DMS53 treated with DMSO at 0.1 percent for 48 hours (cell line): ENCODE results near the gene DCAF12L2.
"Not testable (repeated sequence)": the region's sequence is repeated elsewhere in the genome, so short reads cannot be mapped to it uniquely, and the experiment has no call there.

Experiments
- DNase-seq: peaks from one replicate; lab custom pipeline; 2025; ENCODE audit not compliant: unreplicated experiment; lab: John Stamatoyannopoulos, UW

Gene DCAF12L2

DNA sequence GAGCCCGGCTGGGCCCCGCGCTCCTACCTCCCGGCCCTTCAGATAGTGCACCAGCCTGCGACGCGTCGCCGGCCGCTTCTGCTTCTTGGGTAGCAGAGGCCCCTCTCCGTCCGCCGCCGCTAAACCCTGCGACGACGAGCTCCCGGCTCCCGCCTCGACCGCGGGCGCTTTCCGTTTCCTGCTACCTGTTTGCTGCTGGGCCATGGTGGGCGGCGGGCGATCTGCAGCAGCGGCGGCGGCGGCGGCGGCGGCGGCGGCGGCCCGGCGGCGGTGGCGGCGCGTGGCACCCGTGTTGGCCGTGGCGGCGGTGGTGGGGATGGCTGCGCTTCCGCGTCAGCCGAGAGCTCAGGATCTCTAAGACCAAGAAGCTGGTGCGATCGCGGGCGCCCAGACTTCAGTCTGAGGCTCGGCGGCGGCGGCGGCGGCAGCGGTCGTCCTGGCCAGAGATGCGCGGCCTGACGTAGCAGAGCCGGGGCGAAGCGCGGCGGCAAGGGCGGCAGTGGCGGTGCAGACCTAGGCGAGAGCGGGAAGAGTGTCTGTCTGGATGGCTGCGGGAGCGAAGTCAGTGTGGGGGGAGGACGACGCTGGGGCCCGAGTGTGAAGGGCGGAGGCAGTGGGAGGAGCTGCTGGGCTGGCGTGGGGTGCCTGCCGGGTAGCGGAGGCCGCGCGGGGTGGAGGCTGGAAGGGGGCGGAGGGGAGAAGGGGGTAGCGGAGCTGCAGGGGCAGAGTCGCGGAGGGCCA, at the start of gene DCAF12L2:
TSS of gene DCAF12L2 (minus strand) at position 569 of the 741 bp plus-strand sequence. CDS start at position 204, 365 bp downstream.
- no peak for DNase-seq

- DNase-seq: not testable (repeated sequence)
Observed at GRCh38 chrX:126190888-126191287, 24.8 kb upstream of the DCAF12L2 start.

- DNase-seq: no peak
Observed at GRCh38 chrX:126177133-126177840, 11.2 kb upstream of the DCAF12L2 start.

DNA sequence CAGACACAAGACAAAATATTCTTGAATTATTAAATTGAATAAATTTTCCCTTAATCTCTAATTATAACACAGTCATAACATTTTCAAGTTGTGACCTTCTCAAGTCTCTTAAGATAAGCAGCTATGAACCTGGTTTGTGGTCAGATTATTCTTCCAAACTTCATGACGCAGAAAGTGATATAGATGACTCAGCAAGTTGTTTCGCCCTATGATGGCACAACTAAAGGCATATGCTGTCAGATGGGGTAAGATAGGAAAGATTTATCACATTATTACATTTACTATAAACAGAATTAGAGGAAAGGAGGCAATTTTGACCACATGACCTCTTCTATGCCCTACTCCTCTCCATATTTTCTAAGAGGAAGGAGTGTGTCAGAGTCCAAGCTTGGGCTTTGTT, 4.6 kb upstream of the DCAF12L2 start:
- DNase-seq: no peak

DNA sequence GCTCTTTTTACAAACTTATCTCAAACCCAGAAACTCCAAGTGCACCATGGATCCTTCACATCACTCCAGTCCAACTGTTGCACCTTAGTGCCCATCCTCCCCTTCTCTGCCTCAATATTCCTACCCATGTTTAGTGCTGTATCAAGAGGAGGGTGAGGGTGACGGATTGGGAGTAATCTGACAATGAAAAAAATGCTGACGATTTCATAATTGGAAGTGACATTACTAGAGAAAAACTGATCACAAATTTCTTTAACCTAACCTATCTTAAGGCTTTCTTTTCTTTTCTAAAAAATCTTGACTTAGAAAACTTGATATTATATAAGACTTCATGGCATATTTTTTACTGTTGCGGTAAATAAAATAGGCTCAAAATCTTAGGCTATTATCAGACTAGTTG, 1.5 kb upstream of the DCAF12L2 start:
- no peak for DNase-seq

- no peak for DNase-seq
Observed at GRCh38 chrX:126165401-126165720, 728 bp downstream of the DCAF12L2 start.

- DNase-seq: peak; percentile 39
Observed at GRCh38 chrX:126164689-126165400, 1.2 kb downstream of the DCAF12L2 start.

GRCh38 chrX:126164226-126164625, 1.9 kb downstream of the DCAF12L2 start:
- no peak for DNase-seq

DNA sequence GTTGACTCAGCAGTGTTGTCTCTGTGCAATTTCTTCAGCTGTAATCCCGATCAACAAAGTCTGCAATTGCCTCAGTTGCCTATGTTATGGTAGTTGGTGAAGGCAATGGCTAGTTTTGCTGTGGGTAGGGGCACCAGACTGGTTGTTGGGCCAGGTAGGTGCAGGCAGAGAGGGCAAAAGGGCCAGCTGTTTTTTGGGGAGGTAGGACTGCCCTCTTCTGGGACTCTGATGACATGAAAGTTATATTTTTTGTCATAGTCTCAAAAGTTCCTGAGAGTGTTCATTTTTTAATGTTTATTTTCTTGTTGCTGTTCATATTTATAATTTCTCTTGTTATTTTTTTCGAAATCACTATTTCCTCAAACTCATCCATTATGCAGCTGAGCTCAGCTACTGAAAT, 25.1 kb downstream of the DCAF12L2 start:
- DNase-seq: no peak

GRCh38 chrX:126137899-126138298, 28.2 kb downstream of the DCAF12L2 start:
- peak; percentile 18 for DNase-seq

DNA sequence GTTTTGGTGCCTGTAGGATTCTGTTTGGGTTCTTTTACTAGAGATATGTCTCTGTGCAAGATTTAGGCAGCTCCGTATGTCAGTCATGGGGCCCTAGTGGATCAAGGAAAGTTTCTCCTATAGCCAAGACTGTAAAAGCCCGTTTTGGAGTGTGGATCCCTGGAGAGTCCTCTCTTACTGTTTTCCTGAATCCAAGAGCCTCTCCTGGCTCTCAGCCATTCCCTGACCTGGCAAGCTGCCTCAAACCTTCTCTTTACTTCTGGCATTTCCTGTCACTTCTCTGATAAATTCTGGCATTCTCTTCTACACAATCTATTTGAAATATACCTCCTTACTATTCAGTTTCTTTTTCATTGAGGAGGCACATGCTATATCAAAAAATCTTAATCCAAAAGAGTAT, 41.4 kb downstream of the DCAF12L2 start:
- no peak for DNase-seq
